ENCODE measurements around the gene COL10A1. TPM values are rescaled to one million over a fixed set of nuclear protein-coding genes. Genes with fewer than 3 reads are reported as not detected.

Gene COL10A1
- total and polyA plus RNA-seq, 2 of the 4 experiments (the other 2 are of a cell fraction), result 0.05 TPM; not detected in 1

- POLR2A ChIA-PET (ENCODE audit: unreplicated experiment), result no interaction called here
- no peak overlapping the region for H2BK15ac ChIP-seq (ENCODE audit: low read depth, low read length)
- H2BK20ac ChIP-seq (ENCODE audit: low read depth, low read length), result no peak overlapping the region
- H3K56ac ChIP-seq (ENCODE audit: extremely low read depth, insufficient read depth, low read length), result no peak overlapping the region
- H3K4me2 ChIP-seq (ENCODE audit: low read depth, low read length), result no peak overlapping the region; the same call in 1 of the 2 replicates
- H4K91ac ChIP-seq (ENCODE audit: insufficient read depth, low read depth, low read length), result no peak overlapping the region
- H3K27ac ChIP-seq (ENCODE audit: insufficient read depth, low read length), result no peak overlapping the region
- H3K9me3 ChIP-seq (ENCODE audit: control insufficient read depth, insufficient read depth, low read length), result no peaks in the 10 kb centered on the region
- H4K8ac ChIP-seq (ENCODE audit: low read depth in 2 of 2, low read length in 2 of 2), result no peak overlapping the region
- in situ Hi-C loops (cut with MboI; ENCODE audit: low sequenced_read_pairs) (no loop called here), intact Hi-C loops (cut with micrococcal nuclease) (no loop called here), dilution Hi-C loops (cut with HindIII; ENCODE audit: low sequenced_read_pairs, unreplicated experiment) (no loop called here)
- H3K27me3 ChIP-seq (ENCODE audit: control insufficient read depth, insufficient read depth, low read length), result no peaks in the 10 kb centered on the region
- no TSS peak for BruUV-seq (replicated peaks)
- H2BK5ac ChIP-seq (ENCODE audit: low read depth, low read length, poor library complexity, severe bottlenecking), result no peak overlapping the region
- ATAC-seq (ENCODE audit: low read depth), result peak; percentile 99
- H2AK5ac ChIP-seq (ENCODE audit: low read depth, low read length), result no peak overlapping the region
- no peak overlapping the region for H3K23ac ChIP-seq (ENCODE audit: low read depth, low read length)
- H3K4ac ChIP-seq (ENCODE audit: low read depth, low read length), result no peak overlapping the region
- no peak overlapping the region for H3K14ac ChIP-seq (replicated peaks; ENCODE audit: low read depth, low read length)
- H3K79me1 ChIP-seq (ENCODE audit: low read depth in 1 of 2, low read length in 2 of 2), result no peaks in the 10 kb centered on the region
- H3K4me3 ChIP-seq (ENCODE audit: insufficient read depth, low read depth, low read length), result no peak overlapping the region
- no peak overlapping the region for H2BK120ac ChIP-seq (ENCODE audit: low read depth, low read length)
- CTCF ChIA-PET, result no interaction called here
- no peak overlapping the region for H3K18ac ChIP-seq (ENCODE audit: low read depth, low read length)
- H3K9ac ChIP-seq (ENCODE audit: low read depth, low read length), result no peak overlapping the region
- WGBS, 2 experiments (ENCODE audit: extremely low coverage in 2 of 2, insufficient read length in 1 of 2), result 25% methylated on average over 2 of the region's 3 CpGs; no CpG with 5 or more reads in 1 of the 2 experiments
- H3K4me1 ChIP-seq (ENCODE audit: control insufficient read depth, insufficient read depth, low read length), result peaks cover 2% of the 10 kb centered on the region; the same call in 1 of the 2 replicates
- H3K9me1 ChIP-seq (ENCODE audit: insufficient read depth, low read length), result no peaks in the 10 kb centered on the region
- H3K36me3 ChIP-seq (ENCODE audit: control insufficient read depth, insufficient read depth, low read length), result 0 out of 2 replicates have a peak, but pooled peaks cover 2% of the 10 kb centered on the region
- TF ChIP-seq ELK1 (IDR thresholded peaks at IDR 0.05; ENCODE audit: borderline replicate concordance, low read depth, low read length) (no peak), MAFK (IDR thresholded peaks at IDR 0.05; ENCODE audit: low read depth, low read length) (no peak), BHLHE40 (IDR thresholded peaks at IDR 0.05; ENCODE audit: low read depth, low read length) (no peak), RAD21 (IDR thresholded peaks at IDR 0.05; ENCODE audit: low read length) (no peak), CTCF (conservative IDR thresholded peaks at IDR 0.05; ENCODE audit: low read depth, low read length) (no peak), MAZ (IDR thresholded peaks at IDR 0.05; ENCODE audit: borderline replicate concordance, low read depth, low read length) (no peak), RCOR1 (IDR thresholded peaks at IDR 0.05; ENCODE audit: insufficient replicate concordance, low read length) (no peak), USF2 (IDR thresholded peaks at IDR 0.05; ENCODE audit: low read depth, low read length) (no peak), POLR2A (IDR thresholded peaks at IDR 0.05; ENCODE audit: low read depth, low read length) (no peak), SMC3 (IDR thresholded peaks at IDR 0.05; ENCODE audit: low read depth, low read length) (no peak), CHD1 (IDR thresholded peaks at IDR 0.05; ENCODE audit: low read depth, low read length) (no peak), MXI1 (IDR thresholded peaks at IDR 0.05; ENCODE audit: borderline replicate concordance, low read depth, low read length) (no peak), CEBPB (IDR thresholded peaks at IDR 0.05; ENCODE audit: low read depth, low read length) (no peak), FOS (IDR thresholded peaks at IDR 0.05; ENCODE audit: low read depth, low read length) (no peak), NFE2L2 (IDR thresholded peaks at IDR 0.05; ENCODE audit: low read depth, low read length) (no peak)
- H4K20me1 ChIP-seq (ENCODE audit: insufficient read depth, low read length), result no peaks in the 10 kb centered on the region
- no peak overlapping the region for H2AFZ ChIP-seq (replicated peaks; ENCODE audit: low read length, poor library complexity)
- H4K5ac ChIP-seq (ENCODE audit: low read depth, low read length), result no peak overlapping the region
- H2AK9ac ChIP-seq (replicated peaks; ENCODE audit: low read depth, low read length, poor library complexity), result no peak overlapping the region
- peak; percentile 82 for DNase-seq
These were observed 18.7 kb upstream of the COL10A1 start for GRCh38 chr6:116144605-116145004.
